ENCODE measurements around the gene KBTBD4.
"Not testable (repeated sequence)": the region's sequence is repeated elsewhere in the genome, so short reads cannot be mapped to it uniquely, and the experiment has no call there.

Gene KBTBD4

GRCh38 chr11:47552566-47553405, 26.0 kb downstream of the KBTBD4 start, which contains the start of gene CELF1:
Gene CELF1 (minus strand): TSS chr11:47553132. CDS start chr11:47499523, 53,609 bp downstream.
- Histone ChIP-seq H3K4me1 (ENCODE audit: insufficient read depth, low read length) (peaks cover 25% of the 10 kb centered on the region), H3K9ac (ENCODE audit: low read length) (peak within 1 kb of the TSS; percentile 78), H3K27me3 (ENCODE audit: control insufficient read depth in 1 of 2, insufficient read depth in 2 of 2, low read length in 2 of 2) (no peaks in the 10 kb centered on the region), H3K36me3 (ENCODE audit: insufficient read depth, low read length) (no peaks in the 10 kb centered on the region), H3K27ac (ENCODE audit: low read depth, low read length) (peak within 1 kb of the TSS; percentile 86), H3K9me3 (ENCODE audit: low read length) (no peaks in the 10 kb centered on the region), H3K4me3 (ENCODE audit: low read depth in 1 of 2, low read length in 2 of 2) (peak within 1 kb of the TSS; percentile 76 to 98)

GRCh38 chr11:47552056-47552565, 26.7 kb downstream of the KBTBD4 start:
- Histone ChIP-seq H3K4me3 (ENCODE audit: low read depth in 1 of 2, low read length in 2 of 2) (peak overlapping the region; percentile 76 to 98), H3K9ac (ENCODE audit: low read length) (peak overlapping the region; percentile 78), H3K36me3 (ENCODE audit: insufficient read depth, low read length) (no peaks in the 10 kb centered on the region), H3K27ac (ENCODE audit: low read depth, low read length) (peak overlapping the region; percentile 86), H3K27me3 (ENCODE audit: control insufficient read depth in 1 of 2, insufficient read depth in 2 of 2, low read length in 2 of 2) (no peaks in the 10 kb centered on the region), H3K4me1 (ENCODE audit: insufficient read depth, low read length) (peaks cover 25% of the 10 kb centered on the region), H3K9me3 (ENCODE audit: low read length) (no peaks in the 10 kb centered on the region)

GRCh38 chr11:47551086-47551485, 27.7 kb downstream of the KBTBD4 start:
- Histone ChIP-seq H3K36me3 (ENCODE audit: insufficient read depth, low read length) (no peaks in the 10 kb centered on the region), H3K9ac (ENCODE audit: low read length) (no peak overlapping the region), H3K27ac (ENCODE audit: low read depth, low read length) (no peak overlapping the region), H3K27me3 (ENCODE audit: control insufficient read depth in 1 of 2, insufficient read depth in 2 of 2, low read length in 2 of 2) (no peaks in the 10 kb centered on the region), H3K4me1 (ENCODE audit: insufficient read depth, low read length) (peaks cover 25% of the 10 kb centered on the region), H3K9me3 (ENCODE audit: low read length) (no peaks in the 10 kb centered on the region), H3K4me3 (ENCODE audit: low read depth in 1 of 2, low read length in 2 of 2) (peak overlapping the region in 1 of 2 donors; percentile 98)

DNA sequence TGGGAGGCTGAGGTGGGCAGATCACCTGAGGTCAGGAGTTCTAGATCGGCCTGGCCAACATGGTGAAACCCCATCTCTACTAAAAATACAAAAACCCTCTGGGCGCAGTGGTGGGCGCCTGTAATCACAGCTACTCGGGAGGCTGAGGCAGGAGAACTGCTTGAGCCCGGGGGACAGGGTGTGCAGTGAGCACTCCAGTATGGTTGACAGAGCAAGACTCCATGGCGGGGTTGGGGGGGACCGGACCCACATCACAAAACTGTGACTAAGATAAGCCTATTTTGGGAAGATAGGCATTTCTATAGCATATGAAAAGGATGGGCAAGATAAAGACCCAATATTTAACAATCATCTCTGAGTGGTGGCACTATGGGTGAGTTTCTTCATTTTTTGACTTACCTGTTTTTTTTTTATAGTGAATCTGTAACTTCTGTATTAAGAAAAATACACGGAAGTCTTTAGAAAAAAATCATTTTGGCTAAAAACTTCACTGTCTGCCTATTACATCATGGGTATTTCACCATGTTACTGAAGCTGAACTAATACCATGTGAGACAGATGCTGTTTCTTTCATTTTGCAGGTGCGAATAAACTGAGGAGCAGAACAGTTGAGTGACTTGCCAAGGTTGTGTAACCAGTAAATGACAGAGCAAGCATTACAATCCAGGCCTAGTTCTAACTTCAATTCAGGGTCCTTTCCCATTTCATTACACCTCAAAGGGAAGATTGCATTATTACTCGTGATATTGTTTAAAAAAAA, 28.3 kb downstream of the KBTBD4 start:
- Histone ChIP-seq H3K36me3 (ENCODE audit: insufficient read depth, low read length) (no peaks in the 10 kb centered on the region), H3K9ac (ENCODE audit: low read length) (no peak overlapping the region), H3K27me3 (ENCODE audit: control insufficient read depth in 1 of 2, insufficient read depth in 2 of 2, low read length in 2 of 2) (no peaks in the 10 kb centered on the region), H3K27ac (ENCODE audit: low read depth, low read length) (no peak overlapping the region), H3K9me3 (ENCODE audit: low read length) (no peaks in the 10 kb centered on the region), H3K4me1 (ENCODE audit: insufficient read depth, low read length) (peaks cover 25% of the 10 kb centered on the region), H3K4me3 (ENCODE audit: low read depth in 1 of 2, low read length in 2 of 2) (no peak overlapping the region)

DNA sequence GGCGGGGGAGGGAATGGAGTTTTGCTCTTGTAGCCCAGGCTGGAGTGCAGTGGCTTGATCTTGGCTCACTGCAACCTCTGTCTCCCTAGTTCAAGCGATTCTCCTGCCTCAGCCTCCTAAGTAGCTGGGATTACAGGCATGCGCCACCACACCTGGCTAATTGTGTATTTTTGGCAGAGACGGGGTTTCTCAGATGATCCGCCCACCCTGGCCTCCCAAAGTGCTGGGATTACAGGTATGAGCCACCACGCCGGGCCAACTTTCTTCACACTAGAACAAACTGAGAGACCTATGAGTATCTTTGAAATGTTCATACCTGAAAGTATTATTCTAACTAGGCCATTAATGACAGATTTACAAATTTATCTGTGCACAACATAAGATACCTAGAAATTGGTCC, 32.5 kb downstream of the KBTBD4 start:
- H3K9me3 ChIP-seq (ENCODE audit: low read length); H3K4me3 ChIP-seq (ENCODE audit: low read depth in 1 of 2, low read length in 2 of 2); H3K27ac ChIP-seq (ENCODE audit: low read depth, low read length); H3K36me3 ChIP-seq (ENCODE audit: insufficient read depth, low read length); H3K27me3 ChIP-seq (ENCODE audit: control insufficient read depth in 1 of 2, insufficient read depth in 2 of 2, low read length in 2 of 2); H3K9ac ChIP-seq (ENCODE audit: low read length): not testable (repeated sequence)
- H3K4me1 ChIP-seq (ENCODE audit: insufficient read depth, low read length), result peaks cover 16% of the 10 kb centered on the region

DNA sequence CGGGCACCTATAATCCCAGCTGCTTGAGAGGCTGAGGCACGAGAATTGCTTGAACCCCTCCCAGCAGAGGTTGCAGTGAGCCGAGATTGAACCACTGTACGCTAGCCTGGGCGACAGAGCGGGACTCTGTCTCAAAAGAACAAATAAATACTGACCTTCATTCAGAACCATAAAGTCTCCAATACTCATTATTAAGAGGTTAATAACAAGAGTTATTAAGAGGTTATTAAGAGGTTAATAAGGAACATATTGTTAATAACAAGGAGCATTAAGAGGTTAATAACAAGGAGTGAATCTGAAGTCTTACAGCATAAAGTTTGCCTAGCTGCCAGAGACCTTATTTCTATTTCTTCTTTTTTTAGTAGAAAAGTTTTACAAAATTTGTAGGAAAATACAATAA, 33.5 kb downstream of the KBTBD4 start:
- Histone ChIP-seq H3K27me3 (ENCODE audit: control insufficient read depth in 1 of 2, insufficient read depth in 2 of 2, low read length in 2 of 2) (no peaks in the 10 kb centered on the region), H3K36me3 (ENCODE audit: insufficient read depth, low read length) (no peaks in the 10 kb centered on the region), H3K27ac (ENCODE audit: low read depth, low read length) (no peak overlapping the region), H3K4me3 (ENCODE audit: low read depth in 1 of 2, low read length in 2 of 2) (no peak overlapping the region), H3K9ac (ENCODE audit: low read length) (no peak overlapping the region), H3K4me1 (ENCODE audit: insufficient read depth, low read length) (peaks cover 16% of the 10 kb centered on the region), H3K9me3 (ENCODE audit: low read length) (no peaks in the 10 kb centered on the region)

GRCh38 chr11:47541070-47541469, 37.7 kb downstream of the KBTBD4 start:
- H3K4me1 ChIP-seq (ENCODE audit: insufficient read depth, low read length), result peaks cover 30% of the 10 kb centered on the region
- H3K9ac ChIP-seq (ENCODE audit: low read length), result no peak overlapping the region
- H3K27me3 ChIP-seq (ENCODE audit: control insufficient read depth in 1 of 2, insufficient read depth in 2 of 2, low read length in 2 of 2), result no peaks in the 10 kb centered on the region
- no peaks in the 10 kb centered on the region for H3K36me3 ChIP-seq (ENCODE audit: insufficient read depth, low read length)
- H3K4me3 ChIP-seq (ENCODE audit: low read depth in 1 of 2, low read length in 2 of 2), result no peak overlapping the region
- H3K27ac ChIP-seq (ENCODE audit: low read depth, low read length), result no peak overlapping the region
- no peaks in the 10 kb centered on the region for H3K9me3 ChIP-seq (ENCODE audit: low read length)

DNA sequence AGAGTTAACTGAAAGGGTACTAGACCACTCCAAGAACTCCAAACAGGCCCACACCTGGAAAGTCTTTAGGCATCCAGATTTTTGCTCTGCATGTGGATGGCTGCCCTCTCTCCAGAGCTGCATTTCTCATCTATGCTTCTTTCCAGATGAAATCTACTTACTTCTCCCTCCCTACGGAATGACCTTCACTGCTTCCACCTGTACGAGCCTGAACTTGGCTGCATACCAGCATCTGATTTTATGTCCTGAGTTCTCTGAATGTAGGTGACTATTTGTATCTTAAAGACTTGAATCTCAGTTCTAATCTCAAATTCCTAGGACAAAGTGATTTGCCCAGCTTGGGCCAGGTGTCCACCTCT, 39.1 kb downstream of the KBTBD4 start:
- no peak overlapping the region for H3K4me3 ChIP-seq (ENCODE audit: low read depth in 1 of 2, low read length in 2 of 2)
- H3K4me1 ChIP-seq (ENCODE audit: insufficient read depth, low read length), result peaks cover 33% of the 10 kb centered on the region
- H3K36me3 ChIP-seq (ENCODE audit: insufficient read depth, low read length), result no peaks in the 10 kb centered on the region
- no peaks in the 10 kb centered on the region for H3K27me3 ChIP-seq (ENCODE audit: control insufficient read depth in 1 of 2, insufficient read depth in 2 of 2, low read length in 2 of 2)
- H3K9ac ChIP-seq (ENCODE audit: low read length), result no peak overlapping the region
- H3K9me3 ChIP-seq (ENCODE audit: low read length), result no peaks in the 10 kb centered on the region
- H3K27ac ChIP-seq (ENCODE audit: low read depth, low read length), result no peak overlapping the region

- no peak overlapping the region for H3K4me3 ChIP-seq (ENCODE audit: low read depth in 1 of 2, low read length in 2 of 2)
- no peaks in the 10 kb centered on the region for H3K9me3 ChIP-seq (ENCODE audit: low read length)
- H3K27me3 ChIP-seq (ENCODE audit: control insufficient read depth in 1 of 2, insufficient read depth in 2 of 2, low read length in 2 of 2), result no peaks in the 10 kb centered on the region
- no peak overlapping the region for H3K27ac ChIP-seq (ENCODE audit: low read depth, low read length)
- no peak overlapping the region for H3K9ac ChIP-seq (ENCODE audit: low read length)
- H3K36me3 ChIP-seq (ENCODE audit: insufficient read depth, low read length), result no peaks in the 10 kb centered on the region
- peaks cover 33% of the 10 kb centered on the region for H3K4me1 ChIP-seq (ENCODE audit: insufficient read depth, low read length)
These were observed 39.8 kb downstream of the KBTBD4 start for GRCh38 chr11:47538741-47539565.

- peaks cover 45% of the 10 kb centered on the region for H3K4me1 ChIP-seq (ENCODE audit: insufficient read depth, low read length)
- H3K4me3 ChIP-seq (ENCODE audit: low read depth in 1 of 2, low read length in 2 of 2), result no peak overlapping the region
- no peaks in the 10 kb centered on the region for H3K36me3 ChIP-seq (ENCODE audit: insufficient read depth, low read length)
- H3K9me3 ChIP-seq (ENCODE audit: low read length), result no peaks in the 10 kb centered on the region
- no peak overlapping the region for H3K27ac ChIP-seq (ENCODE audit: low read depth, low read length)
- H3K27me3 ChIP-seq (ENCODE audit: control insufficient read depth in 1 of 2, insufficient read depth in 2 of 2, low read length in 2 of 2), result no peaks in the 10 kb centered on the region
- H3K9ac ChIP-seq (ENCODE audit: low read length), result no peak overlapping the region
These were observed 41.9 kb downstream of the KBTBD4 start for GRCh38 chr11:47536915-47537314.

DNA sequence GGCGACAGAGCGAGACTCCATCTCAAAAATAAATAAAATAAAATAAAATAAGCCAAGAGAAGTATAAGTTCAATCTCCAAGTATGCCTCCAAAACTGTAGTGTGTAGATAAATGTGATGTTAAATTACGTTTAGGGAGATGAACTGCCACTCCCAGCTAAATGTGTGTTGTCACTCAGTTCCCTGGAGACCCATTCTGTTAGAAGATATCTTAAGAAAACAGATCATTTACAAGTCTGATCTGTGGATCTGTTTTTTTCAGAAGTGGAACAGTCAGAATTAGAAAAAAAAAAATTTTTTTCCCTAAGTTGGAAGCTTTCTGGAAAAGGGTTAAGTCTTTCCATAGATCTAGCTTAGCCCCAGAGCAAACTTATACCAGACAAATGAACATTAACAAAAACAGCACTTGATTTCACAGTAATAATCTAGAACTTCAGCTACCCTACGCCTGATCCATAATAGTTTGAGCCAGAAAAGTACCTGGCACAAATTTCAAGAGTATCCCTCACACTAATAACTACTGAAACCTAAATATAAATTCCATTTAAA, 44.0 kb downstream of the KBTBD4 start:
- peaks cover 43% of the 10 kb centered on the region for H3K4me1 ChIP-seq (ENCODE audit: insufficient read depth, low read length)

More for the DNA sequence above, 44.0 kb downstream of the KBTBD4 start:
- H3K36me3 ChIP-seq (ENCODE audit: insufficient read depth, low read length), result no peaks in the 10 kb centered on the region
- no peaks in the 10 kb centered on the region for H3K9me3 ChIP-seq (ENCODE audit: low read length)
- H3K9ac ChIP-seq (ENCODE audit: low read length), result no peak overlapping the region
- H3K4me3 ChIP-seq (ENCODE audit: low read depth in 1 of 2, low read length in 2 of 2), result no peak overlapping the region
- no peak overlapping the region for H3K27ac ChIP-seq (ENCODE audit: low read depth, low read length)
- no peaks in the 10 kb centered on the region for H3K27me3 ChIP-seq (ENCODE audit: control insufficient read depth in 1 of 2, insufficient read depth in 2 of 2, low read length in 2 of 2)
